ENCODE measurements around the gene KIF6.

DNA sequence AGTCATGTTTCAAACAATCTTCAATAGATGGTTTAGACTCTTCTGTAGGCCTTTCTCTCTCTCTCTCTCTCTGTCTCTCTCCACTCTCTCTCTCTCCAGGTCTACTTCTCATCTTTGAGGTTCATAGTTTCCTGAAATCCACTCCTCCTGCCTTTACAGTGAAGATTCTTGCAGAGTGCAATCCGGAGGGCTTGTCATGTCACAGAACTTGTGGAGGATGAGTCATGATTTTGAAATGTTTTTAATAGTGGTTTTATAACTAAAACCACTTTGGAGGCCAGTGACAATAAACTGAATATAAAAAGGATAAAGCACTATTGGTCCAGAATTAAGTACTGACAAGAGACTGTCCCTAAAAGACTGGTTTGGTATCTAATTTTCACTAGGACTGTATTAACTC, 156.3 kb downstream of the KIF6 start:
- TF ChIP-seq, protein P1, sequence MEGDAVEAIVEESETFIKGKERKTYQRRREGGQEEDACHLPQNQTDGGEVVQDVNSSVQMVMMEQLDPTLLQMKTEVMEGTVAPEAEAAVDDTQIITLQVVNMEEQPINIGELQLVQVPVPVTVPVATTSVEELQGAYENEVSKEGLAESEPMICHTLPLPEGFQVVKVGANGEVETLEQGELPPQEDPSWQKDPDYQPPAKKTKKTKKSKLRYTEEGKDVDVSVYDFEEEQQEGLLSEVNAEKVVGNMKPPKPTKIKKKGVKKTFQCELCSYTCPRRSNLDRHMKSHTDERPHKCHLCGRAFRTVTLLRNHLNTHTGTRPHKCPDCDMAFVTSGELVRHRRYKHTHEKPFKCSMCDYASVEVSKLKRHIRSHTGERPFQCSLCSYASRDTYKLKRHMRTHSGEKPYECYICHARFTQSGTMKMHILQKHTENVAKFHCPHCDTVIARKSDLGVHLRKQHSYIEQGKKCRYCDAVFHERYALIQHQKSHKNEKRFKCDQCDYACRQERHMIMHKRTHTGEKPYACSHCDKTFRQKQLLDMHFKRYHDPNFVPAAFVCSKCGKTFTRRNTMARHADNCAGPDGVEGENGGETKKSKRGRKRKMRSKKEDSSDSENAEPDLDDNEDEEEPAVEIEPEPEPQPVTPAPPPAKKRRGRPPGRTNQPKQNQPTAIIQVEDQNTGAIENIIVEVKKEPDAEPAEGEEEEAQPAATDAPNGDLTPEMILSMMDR (IDR thresholded peaks at IDR 0.05): no peak
- no peak for TF ChIP-seq EZH2 (IDR thresholded peaks at IDR 0.05; ENCODE audit: borderline replicate concordance, insufficient read depth, low read depth, low read length, poor library complexity, severe bottlenecking)

All from B cell (primary cell).